Measurements from ENCODE around the gene ZCCHC10.
"Not testable (repeated sequence)": the region's sequence is repeated elsewhere in the genome, so short reads cannot be mapped to it uniquely, and the experiment has no call there.

The ZCCHC10 gene

GRCh38 chr5:133041157-133041784 is 14.9 kb upstream of the ZCCHC10 start:
- DNase-seq, result no peak

GRCh38 chr5:133036677-133037076 is 10.3 kb upstream of the ZCCHC10 start:
- not testable (repeated sequence) for DNase-seq

GRCh38 chr5:133035224-133035623 is 8.9 kb upstream of the ZCCHC10 start:
- DNase-seq, result no peak

GRCh38 chr5:133034064-133034463 is 7.7 kb upstream of the ZCCHC10 start:
- no peak for DNase-seq

- DNase-seq, result no peak
These were observed 6.7 kb upstream of the ZCCHC10 start for GRCh38 chr5:133032852-133033742.

GRCh38 chr5:133030343-133031005 is 4.1 kb upstream of the ZCCHC10 start:
- DNase-seq, result no peak

- no peak for DNase-seq
These were observed 3.1 kb upstream of the ZCCHC10 start for GRCh38 chr5:133029416-133029815.

GRCh38 chr5:133026664-133027153 is 360 bp upstream of the ZCCHC10 start:
- DNase-seq, result no peak

GRCh38 chr5:133019471-133019870 is 6.9 kb downstream of the ZCCHC10 start:
- not testable (repeated sequence) for DNase-seq

GRCh38 chr5:133017964-133018363 is 8.4 kb downstream of the ZCCHC10 start:
- no peak for DNase-seq

GRCh38 chr5:133015466-133015865 is 10.9 kb downstream of the ZCCHC10 start:
- no peak for DNase-seq

GRCh38 chr5:133008455-133008854 is 17.9 kb downstream of the ZCCHC10 start:
- DNase-seq, result not testable (repeated sequence)

GRCh38 chr5:133006653-133007052 is 19.7 kb downstream of the ZCCHC10 start:
- no peak for DNase-seq

GRCh38 chr5:132999246-132999645 is 27.1 kb downstream of the ZCCHC10 start:
- no peak for DNase-seq

- DNase-seq, result no peak
These were observed 27.8 kb downstream of the ZCCHC10 start for GRCh38 chr5:132998556-132998955.

GRCh38 chr5:132996307-132996706 is 30.0 kb downstream of the ZCCHC10 start:
- DNase-seq, result no peak

- DNase-seq, result no peak
These were observed 38.6 kb downstream of the ZCCHC10 start for GRCh38 chr5:132987531-132988408.

- not testable (repeated sequence) for DNase-seq
These were observed 43.4 kb downstream of the ZCCHC10 start for GRCh38 chr5:132982971-132983370.

GRCh38 chr5:132981288-132981687 is 45.1 kb downstream of the ZCCHC10 start:
- no peak for DNase-seq

- DNase-seq, result no peak
These were observed 46.4 kb downstream of the ZCCHC10 start for GRCh38 chr5:132979976-132980375.

- DNase-seq, result no peak
These were observed 46.9 kb downstream of the ZCCHC10 start for GRCh38 chr5:132979367-132979940.

GRCh38 chr5:132976852-132977251 is 49.5 kb downstream of the ZCCHC10 start:
- DNase-seq, result no peak
